ENCODE data around the gene DPH6. TPM values are rescaled to one million over a fixed set of nuclear protein-coding genes. Genes with fewer than 3 reads are reported as not detected.

The DPH6 gene
- total and polyA plus RNA-seq, 4 donors: 3.4 to 14.3 (median 10.4) TPM

- no peak for TF ChIP-seq JUND (IDR thresholded peaks at IDR 0.05)
- TF ChIP-seq MAX (IDR thresholded peaks at IDR 0.05): no peak
- no peak for TF ChIP-seq HNF4A (conservative IDR thresholded peaks at IDR 0.05)
- TF ChIP-seq RXRA (IDR thresholded peaks at IDR 0.05): no peak
- TF ChIP-seq RAD21 (IDR thresholded peaks at IDR 0.05): no peak
- TF ChIP-seq REST (IDR thresholded peaks at IDR 0.05): no peak
- TF ChIP-seq YY1 (IDR thresholded peaks at IDR 0.05): no peak
Measured at GRCh38 chr15:35540885-35541284, 5.1 kb downstream of the DPH6 start (continued).

GRCh38 chr15:35540021-35540420 is 5.9 kb downstream of the DPH6 start:
- no peak overlapping the region for H3K27ac ChIP-seq (ENCODE audit: low read depth in 1 of 2, low read length in 2 of 2)
- no peak for DNase-seq (ENCODE audit: low spot score)
- 98% methylated on average over 2 of the region's 2 CpGs for WGBS
- no peaks in the 10 kb centered on the region for H3K27me3 ChIP-seq (ENCODE audit: control insufficient read depth in 4 of 4, insufficient read depth in 4 of 4, low read length in 3 of 4)
- peaks cover 0 to 6% (median 4%) of the 10 kb centered on the region in 4 donors for H3K4me1 ChIP-seq (ENCODE audit: control insufficient read depth in 4 of 4, insufficient read depth in 4 of 4, low read length in 3 of 4)
- H3K9me3 ChIP-seq (ENCODE audit: control insufficient read depth in 4 of 4, low read length in 3 of 4): no peaks in the 10 kb centered on the region
- no peak overlapping the region for H3K9ac ChIP-seq (ENCODE audit: low read depth in 1 of 2, low read length in 2 of 2)
- H3K36me3 ChIP-seq (ENCODE audit: control insufficient read depth in 4 of 4, insufficient read depth in 3 of 4, low read depth in 1 of 4, low read length in 3 of 4): peaks cover 0 to 3% (median under 1%) of the 10 kb centered on the region in 4 donors
- H3K4me3 ChIP-seq (ENCODE audit: low read depth in 1 of 3, low read length in 3 of 3): no peak overlapping the region
- TF ChIP-seq FOXA1 (IDR thresholded peaks at IDR 0.05) (no peak), REST (IDR thresholded peaks at IDR 0.05) (no peak), NR2F2 (IDR thresholded peaks at IDR 0.05) (no peak), HNF4A (conservative IDR thresholded peaks at IDR 0.05) (no peak), CTCF (IDR thresholded peaks at IDR 0.05; ENCODE audit: low read depth, low read length, missing input control) (no peak), HNF4G (IDR thresholded peaks at IDR 0.05) (no peak), EGR1 (IDR thresholded peaks at IDR 0.05; ENCODE audit: low read depth in 2 of 2) (no peak), MAX (IDR thresholded peaks at IDR 0.05) (no peak)
